ENCODE data around the gene P4HB.

P4HB gene

GRCh38 chr17:81867170-81867990, 7.0 kb upstream of the P4HB start:
- DNase-seq: no peak

DNA sequence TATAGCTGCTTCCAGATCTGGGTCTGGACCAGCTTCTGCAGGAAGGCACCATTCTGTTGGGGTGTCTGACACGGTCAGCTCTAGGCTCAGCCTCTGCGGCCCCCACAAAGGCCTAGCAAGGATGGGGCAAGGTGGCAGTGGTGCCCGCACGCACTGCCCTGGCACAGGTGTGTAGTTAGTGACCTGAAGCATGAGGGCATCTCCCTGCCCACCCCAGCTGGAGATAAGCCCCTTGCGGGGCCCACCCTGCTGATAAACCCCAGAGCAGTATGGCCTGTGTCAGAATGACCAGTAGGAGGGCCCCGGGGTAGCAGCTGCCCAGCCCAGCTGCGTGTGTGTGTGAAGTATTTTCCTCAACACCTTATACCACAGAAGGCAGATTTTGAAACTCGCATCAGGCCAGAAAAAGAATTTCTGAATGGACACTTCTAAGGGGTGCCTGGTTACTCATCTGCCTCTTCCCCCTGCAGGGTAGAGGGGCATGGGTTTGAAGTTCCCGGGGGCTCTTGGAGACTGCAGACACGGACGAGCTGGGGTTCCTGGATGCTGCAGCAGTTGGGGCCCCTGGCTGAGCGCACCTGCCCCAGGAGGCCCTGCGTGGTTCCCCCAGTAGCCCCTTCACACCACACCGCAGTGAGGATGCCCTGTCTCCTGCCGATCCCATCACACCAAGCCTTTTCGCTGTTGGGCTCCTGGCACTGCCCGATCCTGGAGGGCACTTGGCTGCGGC, 6.3 kb upstream of the P4HB start:
- DNase-seq: no peak

DNA sequence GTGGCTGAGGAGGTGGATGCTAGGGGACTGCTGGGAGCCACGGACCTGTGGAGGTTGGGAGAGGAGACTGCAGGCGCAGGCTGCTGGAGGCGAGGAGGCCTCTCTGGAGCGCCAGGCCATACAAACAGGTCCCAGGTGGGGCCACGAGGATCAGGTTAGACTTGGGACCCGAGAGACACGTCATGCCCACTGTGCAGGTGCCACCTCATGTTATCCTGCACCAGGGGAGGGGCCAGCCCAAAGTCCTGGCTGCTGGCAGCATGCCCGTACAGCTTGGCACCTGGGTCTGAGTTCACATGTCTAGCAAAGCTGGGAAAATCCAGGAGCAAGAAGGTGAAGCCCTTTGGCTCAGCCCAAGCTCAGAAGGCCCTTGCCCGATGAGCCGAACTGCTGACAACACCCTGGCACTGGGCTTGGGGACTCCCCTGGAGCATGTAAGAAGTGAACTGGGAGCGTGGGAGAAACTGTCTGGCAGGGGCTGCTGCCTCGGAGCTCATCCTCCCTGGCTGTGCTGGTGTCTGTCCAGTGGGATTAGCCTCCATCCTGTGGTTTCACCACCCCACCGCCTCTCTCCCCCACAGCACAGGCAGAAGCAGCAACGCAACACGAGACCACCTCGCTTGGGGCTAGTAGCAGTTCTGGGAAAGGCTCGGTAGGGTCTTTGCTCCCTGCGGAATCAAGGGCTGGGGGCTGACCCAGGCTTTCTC, 5.6 kb upstream of the P4HB start:
- DNase-seq: no peak

DNA sequence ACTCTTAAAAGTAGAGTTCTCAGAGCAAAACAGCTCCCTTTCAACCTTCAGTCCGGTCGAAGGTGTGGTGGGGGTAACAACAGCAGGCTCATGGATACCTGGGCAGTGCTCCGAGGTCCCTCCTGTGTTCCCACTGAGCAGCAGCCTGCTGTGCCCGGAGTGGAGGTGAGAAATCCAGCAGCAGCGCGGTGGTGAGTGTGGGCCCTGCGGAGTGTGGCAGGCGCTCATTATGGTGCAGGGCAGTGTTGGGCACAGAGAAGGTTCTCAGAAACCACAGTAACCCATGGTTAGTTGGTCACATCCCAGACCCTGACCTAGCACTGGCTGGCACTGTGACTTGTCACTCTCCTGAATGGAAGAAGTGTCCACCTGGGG, 5.0 kb upstream of the P4HB start:
- DNase-seq: no peak

DNA sequence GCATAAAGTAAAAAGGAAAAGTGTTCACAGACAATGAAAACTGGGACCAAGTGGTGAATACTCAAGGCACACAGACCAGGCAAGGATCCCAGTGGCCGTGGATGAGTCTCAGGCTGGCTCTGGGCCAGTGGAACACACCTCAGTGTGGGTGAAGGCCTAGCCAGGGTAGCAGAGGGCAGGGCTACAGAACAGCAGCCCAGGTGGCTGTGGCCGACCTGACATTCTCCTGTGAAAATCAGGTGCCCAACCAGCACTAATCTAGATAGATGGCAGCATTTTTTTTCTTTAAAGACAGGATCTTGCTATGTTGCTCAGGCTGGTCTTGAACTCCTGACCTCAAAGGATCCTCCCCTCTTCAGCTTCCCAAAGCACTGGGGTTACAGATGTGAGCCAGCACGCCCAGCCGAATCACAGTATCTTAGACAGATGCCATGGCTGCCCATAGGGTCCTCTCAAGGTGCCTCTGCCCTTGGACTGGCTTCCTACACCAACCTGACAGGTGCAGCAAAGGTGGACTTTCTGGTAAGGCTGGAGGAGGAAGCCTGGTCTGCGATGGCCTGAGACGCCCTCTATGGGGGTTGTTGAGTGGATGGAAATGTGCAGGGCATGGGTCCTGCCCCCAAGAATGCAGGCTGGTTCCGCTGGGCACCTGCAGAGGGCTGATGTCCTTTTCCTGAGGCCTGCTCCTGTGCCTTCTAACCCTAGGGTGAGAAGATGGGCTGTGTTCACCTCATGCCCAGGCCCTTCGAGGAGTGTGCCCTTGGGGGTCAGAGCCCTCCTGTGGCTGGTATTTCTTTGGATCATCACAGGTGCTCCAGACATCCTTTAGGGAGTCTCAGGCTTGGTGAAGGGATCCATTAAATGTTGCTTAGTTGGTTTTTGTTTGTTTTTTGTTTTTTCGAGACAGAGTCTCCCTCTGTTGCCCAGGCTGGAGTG, 3.8 kb upstream of the P4HB start:
- DNase-seq: no peak

GRCh38 chr17:81863123-81863675, 2.9 kb upstream of the P4HB start:
- DNase-seq: no peak

DNA sequence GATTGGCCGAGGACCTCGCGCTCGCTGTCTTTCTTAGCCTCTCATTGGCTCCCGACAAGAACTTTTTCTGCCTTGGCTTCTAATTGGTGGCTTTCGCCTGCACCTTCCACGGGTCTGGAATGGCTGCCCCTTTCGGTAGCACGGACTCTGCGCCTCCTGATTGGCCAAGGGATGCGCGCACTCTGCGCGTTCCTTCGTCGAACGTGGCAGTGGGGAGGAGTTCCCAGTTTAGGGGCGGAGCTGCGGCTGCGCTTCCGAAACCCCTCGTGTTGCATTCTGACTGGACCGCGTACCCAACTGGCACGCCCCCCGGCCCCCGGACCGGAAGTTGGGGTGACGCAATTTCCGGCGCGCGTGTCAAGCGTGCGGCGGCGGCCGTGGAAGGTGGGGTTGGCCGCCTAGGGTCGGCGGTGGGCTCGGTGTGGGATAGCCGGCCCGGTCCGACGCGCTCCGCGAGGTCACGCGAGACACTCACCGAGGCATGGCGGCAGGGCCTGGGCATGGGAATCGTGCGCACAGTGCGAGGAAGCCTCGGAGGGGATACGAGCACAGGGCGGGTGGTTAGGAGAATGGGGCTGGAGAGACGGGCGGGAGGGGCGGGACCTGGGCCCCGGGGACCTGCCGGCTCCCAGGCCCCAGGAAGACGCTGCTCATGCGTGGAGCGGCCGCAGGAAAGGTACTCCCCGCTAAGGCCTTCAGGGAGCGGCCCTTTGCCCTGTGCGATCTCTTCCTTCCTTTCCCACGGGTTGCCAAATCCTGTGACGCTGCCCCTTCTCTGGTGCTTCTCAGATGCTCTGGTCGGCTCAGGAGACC, 627 bp upstream of the P4HB start:
- peak; percentile 99 for DNase-seq

DNA sequence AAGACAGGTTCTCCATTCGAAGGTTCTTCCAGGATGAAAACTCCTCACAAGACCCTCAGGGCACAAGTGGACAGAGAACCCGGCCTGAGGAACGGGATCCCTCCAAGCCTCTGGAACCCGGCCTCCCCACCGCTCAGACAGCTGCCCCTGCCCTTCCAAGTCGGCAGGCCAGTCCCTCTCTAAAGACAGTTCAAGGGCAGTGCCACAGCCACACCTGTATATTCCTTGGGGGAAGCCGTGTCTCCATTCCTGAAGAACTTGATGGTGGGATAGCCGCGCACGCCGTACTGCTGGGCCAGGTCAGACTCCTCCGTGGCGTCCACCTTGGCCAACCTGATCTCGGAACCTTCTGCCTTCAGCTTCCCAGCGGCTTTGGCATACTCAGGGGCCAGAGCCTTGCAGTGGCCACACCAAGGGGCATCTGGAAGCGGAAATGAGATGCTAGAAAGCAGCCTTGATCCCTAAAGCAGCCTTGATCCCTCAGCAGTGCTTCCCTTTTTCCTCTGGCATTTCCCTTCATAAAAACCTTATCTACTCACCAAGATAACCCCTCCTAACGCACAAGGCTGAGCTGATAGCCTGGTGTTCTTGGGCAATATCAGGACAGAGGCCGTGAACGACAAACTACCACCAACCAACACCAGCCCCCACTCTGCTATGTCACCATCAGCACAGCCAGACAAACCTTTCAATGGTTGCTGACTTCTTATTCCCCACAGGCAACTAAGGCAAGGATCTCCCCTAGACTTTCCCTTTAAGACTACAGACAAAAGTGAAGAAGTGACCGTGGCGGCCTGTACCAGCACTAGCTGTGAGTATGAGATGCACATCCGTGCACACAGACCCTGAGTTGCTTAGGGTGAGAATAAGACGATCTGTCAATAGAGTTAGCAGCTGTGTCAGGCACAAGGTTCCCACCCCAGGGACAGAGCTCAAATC, 1.1 kb downstream of the P4HB start:
- no peak for DNase-seq

- no peak for DNase-seq
Measured at GRCh38 chr17:81858170-81858966, 2.0 kb downstream of the P4HB start.

DNA sequence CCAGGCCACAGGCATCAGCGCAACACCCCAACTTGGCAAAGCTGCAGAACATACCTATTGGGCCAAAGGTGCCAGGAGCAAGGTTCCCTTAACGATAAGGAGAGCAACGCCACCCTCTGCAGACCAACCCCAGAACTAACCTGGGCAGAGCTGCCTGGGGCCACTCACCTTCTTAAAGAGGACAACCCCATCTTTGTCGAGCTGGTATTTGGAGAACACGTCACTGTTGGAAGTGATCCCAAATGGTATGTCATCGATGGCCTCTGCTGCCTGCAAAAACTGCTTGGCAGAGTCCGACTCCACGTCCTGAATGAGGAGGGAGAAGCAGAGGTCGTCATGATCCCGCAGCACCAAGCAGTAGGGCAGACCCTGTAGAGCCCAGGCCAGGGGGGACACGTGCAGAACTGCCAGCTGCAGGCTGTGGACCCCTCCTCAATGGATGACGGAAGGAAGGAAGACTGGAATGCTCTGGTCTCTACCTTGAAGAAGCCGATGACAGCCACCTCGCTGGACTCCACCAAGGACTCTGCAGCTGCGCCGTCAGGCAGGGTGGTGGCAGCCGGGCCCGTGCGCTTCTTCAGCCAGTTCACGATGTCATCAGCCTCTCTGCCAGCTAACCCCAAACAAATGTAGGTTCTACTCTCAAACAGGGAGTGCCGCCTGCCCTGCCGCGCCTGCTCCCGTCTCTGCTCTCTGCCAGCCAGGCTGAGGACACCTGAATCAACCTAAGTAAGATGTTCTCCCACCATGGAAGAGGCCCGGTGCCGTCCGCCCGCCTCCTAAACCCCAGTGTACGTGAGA, 5.2 kb downstream of the P4HB start:
- no peak for DNase-seq

- no peak for DNase-seq
Measured at GRCh38 chr17:81852237-81852636, 8.1 kb downstream of the P4HB start.

GRCh38 chr17:81851423-81851822, 8.9 kb downstream of the P4HB start:
- DNase-seq: no peak

DNA sequence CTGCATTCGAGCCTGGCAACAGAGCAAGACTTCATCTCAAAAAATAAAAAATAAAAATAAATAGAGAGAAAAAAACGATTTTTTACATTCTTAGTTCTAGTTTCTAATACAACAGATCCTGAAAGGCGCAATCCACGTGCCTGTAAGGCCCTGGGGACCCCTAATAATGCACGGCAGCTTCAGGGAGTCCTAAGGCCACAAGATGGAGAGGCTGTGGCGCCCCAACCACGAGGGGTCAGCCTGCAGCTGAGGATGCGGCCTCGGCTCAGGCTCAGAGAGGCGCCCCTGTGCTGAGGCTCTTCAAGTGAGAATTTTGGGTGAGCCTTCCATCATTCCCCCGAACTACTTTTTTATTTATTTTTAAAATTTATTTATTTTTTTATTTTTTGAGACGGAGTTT, 10.9 kb downstream of the P4HB start:
- DNase-seq: no peak

DNA sequence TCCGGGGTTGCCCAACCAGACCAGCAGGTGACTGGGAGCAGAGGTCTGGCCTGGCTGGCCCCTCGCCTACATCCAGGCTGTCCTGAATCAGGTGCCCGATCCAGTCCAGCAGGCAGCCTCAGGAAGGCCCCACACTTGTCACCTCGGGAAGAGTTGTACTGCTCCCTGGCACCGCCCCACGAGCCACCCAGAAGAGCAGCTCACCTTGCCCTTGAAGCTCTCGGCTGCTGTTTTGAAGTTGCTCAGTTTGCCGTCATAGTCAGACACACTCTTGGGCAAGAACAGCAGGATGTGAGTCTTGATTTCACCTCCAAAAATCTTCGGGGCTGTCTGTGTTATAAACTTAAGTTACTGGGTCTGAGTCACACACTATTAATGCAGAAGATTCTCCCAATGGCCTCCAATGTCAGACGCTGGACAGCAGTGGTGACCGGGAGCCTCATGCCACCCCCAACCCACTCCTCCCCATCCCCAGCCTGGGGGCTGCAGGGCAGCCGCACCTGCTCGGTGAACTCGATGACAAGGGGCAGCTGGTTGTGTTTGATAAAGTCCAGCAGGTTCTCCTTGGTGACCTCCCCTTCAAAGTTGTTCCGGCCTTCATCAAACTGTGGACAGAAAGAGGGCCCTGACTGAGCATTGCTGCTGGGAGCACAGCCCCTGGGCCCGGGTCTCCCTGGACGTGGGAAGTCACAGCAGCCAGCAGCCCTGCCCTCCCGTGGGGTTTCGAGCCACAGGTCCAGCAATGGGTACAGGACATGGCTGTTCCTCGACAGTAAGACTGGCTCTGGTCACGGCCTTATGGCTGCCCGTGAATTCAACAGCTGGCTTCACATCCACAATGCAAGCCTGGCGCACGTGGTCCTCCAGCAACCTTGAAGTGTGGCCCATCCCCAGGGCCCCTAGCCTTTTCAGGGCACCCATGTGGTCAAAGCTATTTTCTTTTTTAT, 13.3 kb downstream of the P4HB start:
- no peak for DNase-seq

GRCh38 chr17:81845881-81846742, 14.2 kb downstream of the P4HB start:
- DNase-seq: no peak

DNA sequence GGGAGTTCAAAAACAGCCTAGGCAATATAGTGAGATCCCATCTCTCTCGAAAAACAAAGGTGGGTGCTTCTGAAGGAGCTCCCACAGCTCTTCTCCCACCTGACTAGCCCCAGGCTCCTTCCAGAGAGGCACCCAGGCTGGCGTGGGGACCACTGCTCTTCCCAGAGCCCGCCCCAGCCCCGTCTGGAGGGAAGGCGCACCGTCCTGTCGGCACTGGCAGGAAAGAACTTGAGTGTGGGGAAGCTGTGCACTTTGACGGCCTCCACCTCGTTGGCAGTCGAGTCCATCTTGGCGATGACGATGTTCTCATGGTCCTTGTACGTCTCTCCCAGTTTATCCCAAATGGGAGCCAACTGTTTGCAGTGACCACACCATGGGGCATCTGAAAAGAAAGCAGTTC, 15.0 kb downstream of the P4HB start:
- no peak for DNase-seq
